ENCODE data around the gene GIMAP5. TPM values are rescaled to one million over a fixed set of nuclear protein-coding genes. Genes with fewer than 3 reads are reported as not detected.

The GIMAP5 gene
- total and polyA plus RNA-seq, 2 donors (not counting 1 experiment from before 2014, with no cell fraction given) = not detected

GRCh38 chr7:150719436-150719835 lies 17.8 kb upstream of the GIMAP5 start:
- Histone ChIP-seq H3K36me3 (ENCODE audit: control insufficient read depth, insufficient read depth, low read length) (no peaks in the 10 kb centered on the region), H3K27ac (ENCODE audit: insufficient read depth, low read length) (no peak overlapping the region), H4K20me1 (ENCODE audit: control insufficient read depth, extremely low read depth, insufficient read depth, low read length) (no peaks in the 10 kb centered on the region), H3K4me2 (ENCODE audit: extremely low read depth, insufficient read depth, low read length) (no peak overlapping the region), H3K9me3 (ENCODE audit: control insufficient read depth, insufficient read depth, low read depth, low read length) (no peaks in the 10 kb centered on the region), H3K27me3 (ENCODE audit: control insufficient read depth, insufficient read depth, low read length) (no peaks in the 10 kb centered on the region), H3K9ac (ENCODE audit: insufficient read depth, low read length) (no peak overlapping the region), H2AFZ (ENCODE audit: low read length) (no peak overlapping the region), H3K79me2 (ENCODE audit: control insufficient read depth, insufficient read depth, low read length) (no peaks in the 10 kb centered on the region), H3K4me3 (replicated peaks in 1 of 4; ENCODE audit: control extremely low read depth in 1 of 4, insufficient read depth in 1 of 4, low read depth in 3 of 4, low read length in 4 of 4) (no peak overlapping the region), H3K4me1 (ENCODE audit: control insufficient read depth, extremely low read depth, insufficient read depth, low read length) (no peaks in the 10 kb centered on the region)
- DNase-seq (ENCODE audit: low read depth in 2 of 2) = no peak
- TF ChIP-seq CTCF (conservative IDR thresholded peaks at IDR 0.05 in 1 of 2, IDR thresholded peaks at IDR 0.05 in 1 of 2; ENCODE audit: low read depth in 1 of 2, low read length in 2 of 2) (no peak), EZH2 (IDR thresholded peaks at IDR 0.05; ENCODE audit: low read length, missing control alignments) (no peak)

GRCh38 chr7:150719960-150720891 lies 17.0 kb upstream of the GIMAP5 start:
- H2AFZ ChIP-seq (ENCODE audit: low read length) = no peak overlapping the region
- H3K4me2 ChIP-seq (ENCODE audit: extremely low read depth, insufficient read depth, low read length) = no peak overlapping the region
- no peak overlapping the region for H3K27ac ChIP-seq (ENCODE audit: insufficient read depth, low read length)
- no peaks in the 10 kb centered on the region for H3K4me1 ChIP-seq (ENCODE audit: control insufficient read depth, extremely low read depth, insufficient read depth, low read length)
- TF ChIP-seq EZH2 (IDR thresholded peaks at IDR 0.05; ENCODE audit: low read length, missing control alignments) (no peak), CTCF (conservative IDR thresholded peaks at IDR 0.05 in 1 of 2, IDR thresholded peaks at IDR 0.05 in 1 of 2; ENCODE audit: low read depth in 1 of 2, low read length in 2 of 2) (no peak)
- no peak overlapping the region for H3K4me3 ChIP-seq (replicated peaks in 1 of 4; ENCODE audit: control extremely low read depth in 1 of 4, insufficient read depth in 1 of 4, low read depth in 3 of 4, low read length in 4 of 4)
- DNase-seq (ENCODE audit: low read depth in 2 of 2) = no peak
- H3K27me3 ChIP-seq (ENCODE audit: control insufficient read depth, insufficient read depth, low read length) = no peaks in the 10 kb centered on the region
- H3K9ac ChIP-seq (ENCODE audit: insufficient read depth, low read length) = no peak overlapping the region
- no peaks in the 10 kb centered on the region for H3K79me2 ChIP-seq (ENCODE audit: control insufficient read depth, insufficient read depth, low read length)
- H4K20me1 ChIP-seq (ENCODE audit: control insufficient read depth, extremely low read depth, insufficient read depth, low read length) = no peaks in the 10 kb centered on the region
- no peaks in the 10 kb centered on the region for H3K9me3 ChIP-seq (ENCODE audit: control insufficient read depth, insufficient read depth, low read depth, low read length)
- no peaks in the 10 kb centered on the region for H3K36me3 ChIP-seq (ENCODE audit: control insufficient read depth, insufficient read depth, low read length)

- H2AFZ ChIP-seq (ENCODE audit: low read length) = no peak overlapping the region
- H3K36me3 ChIP-seq (ENCODE audit: control insufficient read depth, insufficient read depth, low read length) = no peaks in the 10 kb centered on the region
- DNase-seq (ENCODE audit: low read depth in 2 of 2) = no peak
- no peaks in the 10 kb centered on the region for H3K9me3 ChIP-seq (ENCODE audit: control insufficient read depth, insufficient read depth, low read depth, low read length)
- TF ChIP-seq EZH2 (IDR thresholded peaks at IDR 0.05; ENCODE audit: low read length, missing control alignments) (no peak), CTCF (conservative IDR thresholded peaks at IDR 0.05 in 1 of 2, IDR thresholded peaks at IDR 0.05 in 1 of 2; ENCODE audit: low read depth in 1 of 2, low read length in 2 of 2) (no peak)
- H4K20me1 ChIP-seq (ENCODE audit: control insufficient read depth, extremely low read depth, insufficient read depth, low read length) = no peaks in the 10 kb centered on the region
- H3K4me3 ChIP-seq (replicated peaks in 1 of 4; ENCODE audit: control extremely low read depth in 1 of 4, insufficient read depth in 1 of 4, low read depth in 3 of 4, low read length in 4 of 4) = no peak overlapping the region
- H3K27ac ChIP-seq (ENCODE audit: insufficient read depth, low read length) = no peak overlapping the region
- H3K4me1 ChIP-seq (ENCODE audit: control insufficient read depth, extremely low read depth, insufficient read depth, low read length) = no peaks in the 10 kb centered on the region
- H3K27me3 ChIP-seq (ENCODE audit: control insufficient read depth, insufficient read depth, low read length) = no peaks in the 10 kb centered on the region
- H3K9ac ChIP-seq (ENCODE audit: insufficient read depth, low read length) = no peak overlapping the region
- H3K4me2 ChIP-seq (ENCODE audit: extremely low read depth, insufficient read depth, low read length) = no peak overlapping the region
- no peaks in the 10 kb centered on the region for H3K79me2 ChIP-seq (ENCODE audit: control insufficient read depth, insufficient read depth, low read length)
These were observed 15.2 kb upstream of the GIMAP5 start for GRCh38 chr7:150721970-150722373.

Data from fibroblast of lung (primary cell).